GM19468 (cell line): Measurements from ENCODE around the gene NUDT2.
A peak's percentile ranks its signal among the peaks of the same experiment; 100 is the strongest.
"Not testable (repeated sequence)": the region's sequence is repeated elsewhere in the genome, so short reads cannot be mapped to it uniquely, and the experiment has no call there.

Source experiments
- ATAC-seq: cut with Tn5 transposase; IDR thresholded peaks from one replicate; pipeline ENCODE4 v1.9.1; 2021; ENCODE audit warnings: mild to moderate bottlenecking, moderate library complexity, moderate number of reproducible peaks; ENCODE audit not compliant: unreplicated experiment; ENCODE audit errors: extremely low read depth

The NUDT2 gene

DNA sequence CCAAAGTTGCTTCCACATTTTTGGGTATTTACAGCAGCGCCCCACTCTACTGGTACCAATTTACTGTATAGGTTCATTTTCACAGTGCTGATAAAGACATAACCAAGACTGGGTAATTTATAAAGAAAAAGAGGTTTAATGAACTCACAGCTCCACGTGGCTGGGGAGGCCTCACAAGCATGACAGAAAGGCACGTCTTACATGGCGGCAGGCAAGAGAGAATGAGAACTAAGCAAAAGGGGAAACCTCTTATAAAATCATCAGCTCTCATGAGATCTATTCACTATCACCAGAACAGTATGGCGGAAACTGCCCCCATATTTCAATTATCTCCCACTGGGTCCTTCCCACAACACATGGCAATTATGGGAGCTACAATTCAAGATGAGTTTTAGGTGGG is 39.4 kb downstream of the NUDT2 start:
- not testable (repeated sequence) for ATAC-seq

DNA sequence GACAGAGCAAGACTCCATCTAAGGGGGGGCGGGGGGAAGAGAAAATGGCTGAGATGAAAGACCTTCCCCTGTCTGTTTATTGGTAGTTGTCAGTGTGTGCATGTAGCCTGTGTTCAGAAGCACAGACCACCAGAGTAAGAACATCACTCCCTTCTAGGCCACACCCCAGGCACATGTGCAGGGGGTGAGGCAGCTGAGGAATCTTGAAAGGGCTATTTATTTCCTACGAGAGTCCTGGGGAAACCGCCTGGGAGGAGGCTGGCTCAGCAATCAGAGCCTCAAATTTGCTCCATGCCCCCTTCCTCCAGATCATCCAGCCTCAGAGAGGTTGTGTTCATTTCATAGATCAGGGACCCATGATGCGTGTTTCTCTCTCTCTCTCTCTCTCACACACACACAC is 40.3 kb downstream of the NUDT2 start:
- ATAC-seq: no peak

DNA sequence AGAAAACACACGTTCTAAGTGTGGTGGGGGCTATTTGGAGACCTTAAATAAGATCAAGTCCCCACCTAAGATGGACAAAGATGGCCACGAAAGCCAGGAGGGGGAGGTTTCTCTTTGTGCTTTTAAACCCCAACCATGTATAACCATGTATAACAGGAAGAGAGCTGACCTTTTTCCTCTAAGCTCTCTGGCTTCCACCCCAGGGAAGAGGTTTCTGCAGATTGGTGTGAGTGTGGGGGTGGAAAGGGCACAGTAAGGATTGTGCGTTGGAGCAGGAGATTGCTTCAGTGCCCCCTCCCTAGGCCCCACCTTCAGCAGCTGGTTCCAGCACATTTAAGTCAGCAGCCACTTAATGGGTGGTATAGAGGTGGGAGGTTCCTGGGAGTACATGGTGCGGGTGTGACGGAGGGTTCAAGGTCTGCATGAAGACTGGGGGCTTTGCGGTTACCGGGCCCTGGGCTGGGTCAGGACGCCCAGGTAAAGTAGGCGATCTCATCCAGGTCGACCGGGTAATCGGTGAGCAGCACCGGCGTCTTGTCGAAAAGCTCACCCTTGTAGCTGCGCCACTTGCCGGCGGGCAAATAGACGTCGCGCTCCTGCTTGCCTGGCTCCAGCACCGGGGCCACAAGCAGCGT is 41.1 kb downstream of the NUDT2 start:
- no peak for ATAC-seq

DNA sequence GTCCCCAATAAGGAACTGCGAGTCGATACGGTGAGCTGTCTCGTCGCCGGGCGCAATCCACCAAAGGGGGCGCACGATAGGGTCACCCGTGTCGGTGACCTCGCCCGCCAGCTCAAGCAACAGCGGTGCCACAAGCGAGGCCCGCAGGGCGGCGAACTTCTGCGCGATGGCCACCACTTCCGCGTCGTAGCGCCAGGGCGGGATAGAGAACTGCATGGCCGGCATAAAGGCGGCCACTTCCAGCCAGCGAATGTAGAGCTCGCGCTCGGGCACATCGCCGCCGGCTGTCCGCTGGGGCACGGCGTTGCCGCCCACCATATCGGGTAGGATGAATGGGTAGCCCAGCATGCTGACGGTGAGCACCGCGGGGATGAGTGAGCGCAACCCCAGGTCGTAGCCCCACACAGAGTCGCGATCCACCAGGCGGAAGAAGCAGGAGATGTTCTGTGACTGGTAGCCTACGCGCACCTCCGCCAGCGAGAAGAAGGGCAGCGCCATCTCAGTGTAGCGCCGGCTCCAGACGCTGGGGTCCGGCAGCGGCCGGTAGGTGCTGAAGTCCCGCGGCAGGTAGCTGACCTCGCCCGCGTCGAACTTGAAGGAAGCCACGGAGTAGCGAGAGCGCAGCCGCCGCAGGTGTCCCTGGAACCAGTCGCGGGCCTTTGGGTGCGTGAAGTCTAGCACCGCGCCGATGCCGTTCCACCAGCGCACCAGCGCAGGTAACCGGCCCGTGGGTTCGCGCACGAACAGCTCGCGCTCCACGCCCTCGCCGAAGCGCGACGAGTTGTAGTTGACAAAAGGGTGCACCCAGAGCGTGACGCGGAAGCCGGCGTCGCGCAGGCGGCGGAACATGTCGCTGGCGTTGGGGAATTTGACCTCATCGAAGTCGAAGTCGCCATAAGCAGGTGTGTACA is 41.9 kb downstream of the NUDT2 start:
- ATAC-seq: no peak

DNA sequence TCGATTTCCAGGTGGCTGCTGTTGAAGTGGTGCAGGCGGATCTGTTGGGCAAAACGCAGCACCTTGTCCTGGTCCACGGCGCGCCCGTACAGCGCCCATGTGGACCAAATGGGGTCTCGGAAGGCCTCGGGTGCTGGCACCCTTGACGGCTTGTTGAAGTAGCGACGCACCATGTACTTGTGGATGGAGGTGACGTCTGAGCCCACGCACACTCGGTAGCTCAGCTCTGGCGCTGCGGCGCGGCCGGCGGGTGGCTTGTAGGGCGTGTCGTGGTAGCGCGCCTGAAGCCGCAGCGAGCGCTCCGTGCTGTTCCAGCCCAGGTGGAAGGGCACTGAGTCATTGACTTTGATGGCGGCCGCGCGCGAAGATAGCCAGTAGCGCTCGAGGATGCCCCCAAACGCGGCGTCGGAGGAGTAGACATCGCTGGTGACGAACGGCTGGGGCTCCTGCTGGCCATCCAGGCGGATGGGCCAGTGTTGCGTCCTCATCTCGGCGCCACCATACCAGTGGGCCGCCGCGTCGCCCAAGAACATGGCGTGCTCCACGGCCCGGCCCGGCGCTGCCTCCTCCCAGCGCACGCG is 42.6 kb downstream of the NUDT2 start:
- ATAC-seq: no peak

DNA sequence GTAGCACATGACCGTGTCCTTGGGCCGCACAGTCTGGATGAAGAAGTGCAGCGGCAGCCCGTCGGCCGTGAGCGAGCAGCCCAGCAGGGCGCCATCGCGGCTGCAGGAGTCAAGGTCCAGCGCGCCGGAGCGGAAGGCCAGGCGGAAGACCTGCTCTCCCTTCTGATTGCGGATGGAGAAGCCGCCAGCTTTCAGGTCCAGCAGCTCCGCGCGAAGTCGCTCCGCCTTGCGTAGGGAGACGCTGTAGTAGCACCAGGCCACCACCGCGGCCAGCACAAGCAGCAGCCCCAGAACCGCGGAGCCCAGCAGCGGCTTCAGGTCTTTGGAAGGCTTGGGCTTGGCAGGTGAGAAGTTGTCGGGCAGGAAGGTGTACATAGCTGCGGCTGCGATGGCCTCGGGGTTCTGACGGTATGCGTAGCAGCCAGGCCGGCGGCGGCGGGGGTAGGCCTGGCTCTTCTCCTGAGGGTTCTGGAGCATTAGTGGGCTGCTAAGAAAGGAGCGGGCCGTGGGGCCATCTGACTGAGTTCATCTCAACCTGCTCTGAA is 43.2 kb downstream of the NUDT2 start:
- ATAC-seq: no peak

DNA sequence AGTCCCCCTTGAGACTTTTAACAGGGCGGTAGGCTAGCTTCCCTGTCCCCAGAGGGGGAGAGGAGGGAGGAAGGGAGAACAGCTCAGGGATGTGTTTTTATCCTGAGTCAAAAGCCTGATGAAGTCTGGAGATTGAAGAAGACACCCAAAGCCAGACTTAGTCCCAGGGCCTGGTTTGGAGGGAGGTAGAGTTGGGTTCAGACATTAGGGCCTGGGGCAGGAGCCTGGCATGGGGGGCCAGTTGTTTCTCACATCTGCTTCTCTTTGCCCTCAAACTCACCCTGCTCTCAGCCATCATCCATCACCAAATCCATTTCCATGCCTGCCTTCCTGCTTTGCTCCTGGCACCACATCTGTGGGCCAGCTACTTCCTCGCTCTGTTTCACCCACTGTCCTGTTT is 44.4 kb downstream of the NUDT2 start:
- ATAC-seq: no peak

DNA sequence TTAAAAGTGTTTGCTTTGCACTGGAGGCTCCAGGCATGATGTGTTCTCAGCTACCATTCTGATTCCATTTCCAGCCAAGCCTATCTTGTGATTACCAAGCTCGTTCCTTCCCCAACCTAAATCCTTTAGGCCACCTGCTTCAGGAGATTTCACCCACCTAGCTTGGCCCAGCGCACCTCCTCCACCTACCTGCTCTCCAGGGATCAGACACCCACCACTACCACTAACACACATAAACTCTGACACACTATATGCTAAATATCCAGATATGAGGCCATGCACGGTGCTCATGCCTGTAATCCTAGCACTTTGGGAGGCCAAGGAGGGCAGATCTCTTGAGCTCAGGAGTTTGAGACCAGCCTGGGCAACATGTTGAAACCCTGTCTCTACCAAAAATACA is 45.0 kb downstream of the NUDT2 start:
- no peak for ATAC-seq

DNA sequence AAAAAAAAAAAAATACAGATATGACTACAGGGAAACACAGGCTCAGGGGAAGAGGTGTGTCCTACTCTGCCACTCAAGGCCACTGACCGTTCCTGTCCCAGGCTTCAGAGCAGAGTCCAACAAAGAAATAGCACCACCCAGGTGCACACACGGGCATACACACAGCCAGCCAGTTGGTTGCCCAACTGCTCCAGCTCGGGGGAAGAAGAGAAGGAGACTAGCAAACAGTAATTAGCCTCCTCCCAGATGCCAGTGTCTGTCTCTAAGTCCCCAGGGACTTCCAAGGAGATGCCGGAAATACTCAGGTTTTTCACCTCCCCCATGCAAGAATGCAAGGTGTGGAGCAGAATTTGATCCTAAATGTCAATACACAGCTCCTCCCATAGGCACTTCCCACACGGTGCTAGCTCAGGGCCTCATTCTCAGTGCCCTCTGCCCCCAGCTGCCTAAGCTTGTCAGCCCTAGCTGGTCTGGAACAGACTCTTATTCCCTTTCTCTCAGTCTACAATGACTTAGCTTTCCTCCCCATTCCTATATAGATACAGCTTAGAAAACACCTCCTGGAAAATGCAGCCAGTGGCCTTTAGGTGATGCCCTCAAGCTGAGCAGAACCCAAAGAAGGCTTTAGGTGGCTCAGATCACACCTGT is 45.7 kb downstream of the NUDT2 start:
- ATAC-seq: no peak

DNA sequence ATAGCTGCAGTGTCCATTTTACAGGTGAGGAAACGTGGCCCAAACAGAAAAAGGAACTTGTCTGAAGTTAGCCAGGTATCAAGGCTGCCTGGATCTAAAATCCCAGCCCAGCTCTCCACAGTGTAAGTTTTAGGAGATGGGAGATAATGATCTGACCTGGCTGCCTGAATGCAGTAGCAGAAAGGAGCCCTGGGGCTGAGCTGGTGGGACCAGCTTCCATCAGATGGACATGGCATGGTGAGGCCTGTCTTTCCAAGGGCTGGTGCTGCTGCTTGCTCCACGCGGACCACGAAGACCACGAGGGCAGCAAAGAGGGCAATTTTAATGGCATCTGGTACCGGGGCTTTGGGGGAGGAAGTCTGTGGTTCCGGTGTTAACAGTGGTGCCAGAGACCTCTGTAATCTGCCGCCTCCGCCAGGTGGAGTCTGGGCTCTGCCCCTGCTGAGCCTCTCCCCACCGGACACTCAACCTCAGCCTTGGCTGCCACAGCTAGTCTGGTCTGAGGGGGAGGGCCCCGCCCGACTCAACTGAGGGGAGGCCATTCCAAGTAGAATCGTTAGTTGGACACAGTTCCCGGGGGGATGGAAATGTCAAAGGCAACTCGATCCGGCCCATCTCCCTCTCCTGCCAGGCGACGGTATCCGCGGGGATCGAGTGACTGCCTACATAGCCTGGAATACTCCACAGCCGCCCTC is 46.7 kb downstream of the NUDT2 start:
- no peak for ATAC-seq

DNA sequence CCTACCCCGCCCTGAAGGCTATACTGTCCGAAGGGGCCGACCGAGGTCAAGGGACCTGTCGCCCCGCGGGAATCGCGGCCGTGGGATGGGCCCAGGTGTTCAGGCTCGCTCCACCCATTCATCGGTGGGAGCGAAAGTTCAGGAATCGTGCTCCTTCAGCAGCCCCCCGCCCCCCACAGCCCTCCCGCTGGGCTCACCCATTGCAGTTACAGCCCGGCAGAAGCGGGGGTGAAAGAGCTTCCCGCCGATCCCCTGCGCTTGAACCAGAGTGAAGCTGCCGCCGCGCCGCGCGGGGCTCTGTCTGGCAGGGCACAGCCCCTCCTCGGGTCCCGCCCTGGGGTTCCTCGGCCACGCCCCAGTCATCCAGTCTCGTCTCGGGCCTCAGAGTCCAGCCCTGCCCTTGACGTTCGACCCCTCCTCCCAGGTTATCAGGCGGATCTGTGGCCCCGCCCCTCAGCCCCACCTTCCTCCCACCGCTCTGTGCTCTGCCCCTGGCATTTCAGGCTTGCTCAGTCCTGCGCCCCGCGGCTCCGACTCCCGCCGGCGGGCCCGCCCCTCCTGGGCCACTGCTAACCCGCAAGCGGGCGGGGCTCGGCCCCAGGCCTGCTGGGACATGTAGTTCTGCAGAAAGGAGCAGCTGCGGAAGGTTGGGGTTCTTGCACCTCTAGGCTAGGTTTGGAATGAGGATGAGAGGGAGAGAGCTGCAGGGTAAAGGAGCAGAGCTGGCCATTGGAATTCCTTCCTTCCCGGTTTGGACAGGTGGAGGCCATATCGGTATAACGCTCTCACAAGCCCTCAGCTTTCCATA is 47.4 kb downstream of the NUDT2 start, which contains the start of gene MYORG:
MYORG (minus strand) TSS at position 303 of the 808 bp plus-strand sequence. CDS start 3,955 bp downstream, outside the sequence.
- peak; percentile 81 for ATAC-seq

DNA sequence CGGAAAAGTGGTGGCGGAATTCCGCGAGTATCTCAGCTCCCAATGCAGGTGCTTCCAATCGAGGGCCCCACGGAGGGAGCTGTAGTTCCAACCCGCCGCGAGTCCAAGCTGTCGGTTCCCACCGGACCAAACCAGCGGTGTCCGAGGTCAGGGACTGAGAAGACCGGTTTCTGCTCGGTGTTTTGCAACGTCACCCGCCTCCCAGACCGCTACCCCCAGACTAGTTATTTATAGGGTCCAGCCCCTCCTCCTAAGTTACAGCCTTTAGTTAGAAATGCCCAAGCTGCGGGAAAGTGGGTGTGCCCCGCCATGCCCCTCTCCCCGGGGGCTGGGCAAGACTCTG is 48.0 kb downstream of the NUDT2 start:
- no peak for ATAC-seq

DNA sequence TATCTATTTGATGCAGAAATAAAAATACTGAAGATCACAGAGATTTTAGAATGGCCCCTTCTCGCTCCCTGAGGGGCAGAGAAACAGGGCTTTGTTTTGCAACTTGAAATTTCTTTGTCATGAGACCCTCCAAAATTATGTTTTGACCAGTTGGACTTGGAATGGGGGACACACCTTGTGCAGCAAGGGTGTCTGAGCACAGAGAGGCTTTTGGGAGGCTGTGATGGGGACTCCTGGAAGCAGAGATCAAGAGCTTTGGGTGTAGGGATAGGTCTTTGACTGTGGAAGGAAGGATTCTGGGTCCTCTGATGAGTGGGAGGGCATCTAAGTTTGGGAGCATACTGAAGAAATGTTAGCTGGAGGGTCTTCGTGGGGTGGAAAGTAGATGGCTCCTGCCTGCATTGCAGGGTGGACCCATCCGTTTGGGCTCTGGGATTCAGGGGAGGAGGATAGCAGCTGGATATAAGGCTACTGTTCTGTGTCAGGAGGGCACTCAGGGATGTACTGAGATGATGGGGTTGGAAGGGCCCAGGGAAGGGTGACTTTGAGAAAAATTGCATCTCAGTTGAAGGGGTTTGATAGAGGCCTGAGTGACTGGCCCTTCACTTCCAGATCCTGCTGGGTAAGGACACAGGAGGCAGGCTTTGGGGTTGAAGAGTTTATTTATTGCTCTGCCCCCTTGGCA is 49.1 kb downstream of the NUDT2 start:
- no peak for ATAC-seq

DNA sequence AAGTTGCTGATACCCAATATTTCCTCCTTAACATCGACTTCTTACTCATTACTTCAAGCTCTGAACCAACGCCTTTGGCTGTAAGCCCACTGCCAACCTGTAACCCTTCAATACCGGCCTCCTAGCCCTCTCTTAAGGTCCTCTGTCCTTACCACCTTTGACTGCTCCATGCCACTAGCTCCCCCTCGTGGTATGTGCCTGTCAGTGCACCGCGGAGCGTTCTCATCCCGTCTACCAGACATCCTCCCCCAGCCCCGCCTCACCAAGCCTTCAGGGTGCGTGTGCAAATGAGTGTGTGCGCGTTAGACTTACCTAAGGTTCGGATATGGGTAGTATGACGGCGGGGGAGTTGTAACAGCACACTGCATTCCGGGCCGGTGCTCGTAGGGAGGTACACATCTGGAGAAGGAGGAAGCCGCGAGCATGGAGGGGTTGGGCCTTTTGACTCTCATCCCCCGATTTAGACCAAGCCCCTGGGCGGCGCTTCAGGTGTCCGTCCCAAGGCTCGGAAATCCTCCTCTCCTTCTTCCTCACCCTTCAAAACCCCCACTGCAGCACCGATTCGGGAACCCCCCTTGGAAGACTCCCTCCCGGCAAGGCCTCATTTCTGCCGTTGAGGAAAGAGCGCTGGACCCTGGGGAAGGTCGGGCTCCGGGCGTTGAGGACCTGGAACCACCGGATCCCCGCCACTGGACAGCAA is 50.1 kb downstream of the NUDT2 start:
- no peak for ATAC-seq

DNA sequence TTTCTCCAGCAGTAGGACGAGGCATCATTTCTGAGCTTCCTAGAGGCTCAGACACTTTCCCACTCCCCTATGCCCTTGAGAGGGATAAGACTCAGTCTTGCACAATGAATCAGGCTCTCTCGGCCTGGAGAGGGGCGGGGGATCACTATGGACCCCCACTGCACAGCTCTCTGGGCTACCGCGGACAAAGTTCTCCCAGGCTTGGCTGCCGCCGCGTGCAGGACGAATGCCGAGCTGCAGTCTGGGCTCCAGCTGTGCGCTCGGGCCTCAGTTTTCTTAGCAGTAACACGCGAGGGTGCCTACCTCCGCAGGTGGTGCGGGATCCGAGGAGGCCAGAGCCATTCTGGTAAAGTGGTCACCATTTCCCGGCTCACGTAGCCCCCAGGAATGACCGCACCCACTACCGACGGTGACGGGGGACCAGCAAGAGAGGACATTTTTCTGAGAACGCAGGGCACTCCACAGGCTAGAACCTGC is 50.7 kb downstream of the NUDT2 start:
- ATAC-seq: no peak

DNA sequence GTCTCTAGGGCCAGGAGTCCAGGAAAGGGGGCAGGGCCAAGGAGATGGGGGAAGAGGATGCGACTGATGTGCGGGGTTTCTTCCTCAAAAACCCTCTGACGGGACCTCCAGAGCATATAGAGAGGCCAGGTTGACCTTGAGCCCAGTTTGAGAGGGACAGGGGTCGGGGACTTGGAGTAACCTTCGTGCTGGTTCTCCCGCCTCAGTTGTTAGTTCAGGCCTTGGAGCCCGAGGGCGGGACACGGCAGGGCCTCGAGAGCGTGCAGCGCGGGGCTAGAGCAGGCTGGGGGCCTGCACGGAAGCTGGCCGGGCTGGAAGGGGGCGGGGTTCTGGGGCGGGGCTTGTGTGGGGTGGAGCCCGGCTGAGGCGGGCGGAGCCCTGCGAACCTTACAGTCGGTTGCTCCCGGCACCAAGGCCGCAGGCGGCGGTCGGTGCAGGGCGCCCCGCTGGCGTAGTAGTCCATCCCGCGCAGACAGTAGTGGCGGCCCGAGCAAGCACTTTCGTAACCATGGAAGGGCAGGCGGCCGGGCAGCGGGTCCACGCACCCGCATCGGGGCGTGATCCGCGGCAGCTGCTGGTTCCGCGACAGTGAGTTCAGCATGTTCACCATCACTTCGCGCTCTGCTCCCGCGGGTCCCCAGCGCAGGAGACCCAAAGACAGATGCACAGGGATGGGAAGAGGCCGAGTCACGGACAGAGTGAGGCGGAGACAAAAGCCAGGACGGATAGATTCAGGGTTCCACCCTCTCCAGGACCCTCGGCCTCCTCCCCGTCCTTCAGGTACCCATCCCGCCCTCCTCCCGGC is 51.3 kb downstream of the NUDT2 start:
- ATAC-seq: no peak

DNA sequence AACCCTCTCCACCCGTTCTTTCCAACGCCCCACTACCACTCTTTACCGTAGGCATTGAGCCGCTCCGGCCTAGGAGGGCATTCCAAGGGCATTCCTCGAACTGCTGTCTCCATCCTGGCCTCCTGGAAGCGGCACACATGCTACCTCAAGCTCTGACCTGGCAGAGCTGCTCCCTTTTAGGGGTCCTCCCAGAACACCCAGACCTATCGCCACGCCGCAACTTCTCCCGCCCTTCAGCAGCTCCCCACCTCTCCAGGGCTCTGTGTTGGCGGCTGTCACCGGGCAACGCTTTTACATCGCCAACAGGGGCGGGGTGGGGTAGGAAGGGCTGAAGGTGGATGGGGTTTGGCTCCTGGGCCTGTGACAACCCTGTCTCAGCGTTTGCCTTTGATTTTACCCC is 52.0 kb downstream of the NUDT2 start:
- ATAC-seq: no peak
